Measurements from ENCODE around the gene NPRL2. TPM values are rescaled to one million over a fixed set of nuclear protein-coding genes. Genes with fewer than 3 reads are reported as not detected.
A peak's percentile ranks its signal among the peaks of the same experiment; 100 is the strongest.

Gene NPRL2
- total and polyA plus RNA-seq, 2 of the 13 experiments (the other 11 are each of a cell fraction or from before 2014, with no cell fraction given): 30.6 to 51.4 TPM

- no peak for TF ChIP-seq SCMH1 (CRISPR knock-in tag; IDR thresholded peaks at IDR 0.05; ENCODE audit: borderline replicate concordance)
- peak; percentile 65; the same call in 1 of the 2 replicates for TF ChIP-seq ZNF20 (CRISPR knock-in tag; IDR thresholded peaks at IDR 0.05)
- peak; percentile 92 for TF ChIP-seq ZNF225 (CRISPR knock-in tag; IDR thresholded peaks at IDR 0.05)
- TF ChIP-seq ZNF18 (CRISPR knock-in tag; IDR thresholded peaks at IDR 0.05; ENCODE audit: insufficient replicate concordance): peak; percentile 92
- TF ChIP-seq THRA (CRISPR knock-in tag; IDR thresholded peaks at IDR 0.05; ENCODE audit: borderline replicate concordance): no peak; the same call in 1 of the 2 replicates
- TF ChIP-seq ZNF3 (CRISPR knock-in tag; IDR thresholded peaks at IDR 0.05): peak; percentile 32; the same call in 1 of the 2 replicates
- TF ChIP-seq HMGA1 (CRISPR knock-in tag; conservative IDR thresholded peaks at IDR 0.05): no peak
- TF ChIP-seq ZC3H4 (CRISPR knock-in tag; IDR thresholded peaks at IDR 0.05; ENCODE audit: borderline replicate concordance): peak; percentile 57; the same call in 1 of the 2 replicates
- TF ChIP-seq SNAPC4 (CRISPR knock-in tag; IDR thresholded peaks at IDR 0.05): peak; percentile 89; the same call in 1 of the 2 replicates
- peak; percentile 97 for TF ChIP-seq ARHGAP35 (CRISPR knock-in tag; IDR thresholded peaks at IDR 0.05; ENCODE audit: borderline replicate concordance)
- TF ChIP-seq, protein P1, sequence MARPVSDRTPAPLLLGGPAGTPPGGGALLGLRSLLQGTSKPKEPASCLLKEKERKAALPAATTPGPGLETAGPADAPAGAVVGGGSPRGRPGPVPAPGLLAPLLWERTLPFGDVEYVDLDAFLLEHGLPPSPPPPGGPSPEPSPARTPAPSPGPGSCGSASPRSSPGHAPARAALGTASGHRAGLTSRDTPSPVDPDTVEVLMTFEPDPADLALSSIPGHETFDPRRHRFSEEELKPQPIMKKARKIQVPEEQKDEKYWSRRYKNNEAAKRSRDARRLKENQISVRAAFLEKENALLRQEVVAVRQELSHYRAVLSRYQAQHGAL (CRISPR knock-in tag; IDR thresholded peaks at IDR 0.05; ENCODE audit: not compliant biosample characterization): no peak
- peak; percentile 58; the same call in 1 of the 2 replicates for TF ChIP-seq MTF2 (CRISPR knock-in tag; IDR thresholded peaks at IDR 0.05; ENCODE audit: borderline replicate concordance)
- TF ChIP-seq ZNF317 (CRISPR knock-in tag; IDR thresholded peaks at IDR 0.05): peak; percentile 59
- no peak for TF ChIP-seq ZNF10 (CRISPR knock-in tag; IDR thresholded peaks at IDR 0.05; ENCODE audit: borderline replicate concordance, low read depth)
Measured at GRCh38 chr3:50350527-50351322, at the start of gene NPRL2, which contains the start of gene CYB561D2 (continued).

Measured in HepG2 (cell line).